Measurements from ENCODE around the gene PUM1.
"Not testable (repeated sequence)": the region's sequence is repeated elsewhere in the genome, so short reads cannot be mapped to it uniquely, and the experiment has no call there.

Gene PUM1

GRCh38 chr1:30991862-30992606 is 73.5 kb downstream of the PUM1 start:
- no peak for DNase-seq

DNA sequence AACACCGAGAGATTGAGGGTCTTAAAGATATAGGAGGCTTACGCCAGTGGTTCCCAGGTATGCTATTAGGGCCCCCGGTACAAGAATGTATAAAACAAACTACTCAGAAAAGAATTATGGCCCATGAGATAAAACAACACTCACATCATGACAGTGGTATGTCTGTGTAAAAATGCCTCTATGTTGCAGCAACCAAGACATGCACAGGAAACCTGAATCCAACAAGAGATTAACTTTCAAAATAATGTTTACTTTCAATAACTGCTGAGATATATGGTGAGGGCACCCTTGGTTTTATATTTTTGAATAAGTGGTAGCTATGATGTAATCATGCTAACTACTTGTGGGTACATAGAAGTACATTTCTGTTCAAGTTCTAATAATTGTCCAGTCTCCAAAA is 74.9 kb downstream of the PUM1 start:
- no peak for DNase-seq

DNA sequence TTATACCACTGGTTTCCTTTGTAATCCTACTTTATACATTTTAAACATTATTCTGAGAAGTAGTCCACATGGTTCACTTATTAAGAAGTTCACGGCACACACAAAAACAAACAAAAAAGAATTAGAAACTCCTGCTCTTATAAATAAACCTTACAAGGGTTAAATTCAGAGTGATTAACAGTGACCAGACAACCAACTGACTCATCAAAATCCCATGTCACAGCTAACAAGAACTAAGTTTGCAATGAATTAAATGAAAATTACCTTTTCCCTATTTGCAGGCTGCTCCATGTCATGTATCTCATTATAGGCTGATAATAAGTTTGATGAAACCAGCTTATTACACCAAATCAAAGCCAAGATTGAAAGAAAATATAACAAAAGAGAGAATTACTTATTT is 77.5 kb downstream of the PUM1 start:
- DNase-seq: no peak

GRCh38 chr1:30986755-30987154 is 78.8 kb downstream of the PUM1 start:
- no peak for DNase-seq

DNA sequence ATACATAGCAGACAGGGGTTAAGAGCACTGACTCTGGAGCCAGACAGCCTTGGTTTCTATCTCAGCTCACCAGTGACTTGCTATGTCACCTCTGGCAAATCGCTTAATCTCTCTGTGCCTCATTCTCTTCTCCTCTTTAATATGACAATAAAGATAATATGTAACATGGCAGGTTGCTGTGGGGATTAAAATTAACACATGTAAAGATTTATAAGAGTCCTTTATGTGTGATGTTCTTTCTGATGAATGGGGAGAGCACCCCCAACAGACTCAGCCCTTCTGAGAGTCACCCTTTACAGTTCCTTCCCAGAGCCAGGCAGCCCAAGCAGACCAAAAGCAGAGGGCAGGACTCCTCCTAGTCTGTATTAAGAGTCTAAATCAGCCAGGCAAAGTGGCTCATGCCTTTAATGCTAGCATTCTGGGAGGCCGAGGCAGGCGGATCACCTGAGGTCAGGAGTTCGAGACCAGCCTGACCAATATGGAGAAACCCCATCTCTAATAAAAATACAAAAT is 80.5 kb downstream of the PUM1 start:
- no peak for DNase-seq

DNA sequence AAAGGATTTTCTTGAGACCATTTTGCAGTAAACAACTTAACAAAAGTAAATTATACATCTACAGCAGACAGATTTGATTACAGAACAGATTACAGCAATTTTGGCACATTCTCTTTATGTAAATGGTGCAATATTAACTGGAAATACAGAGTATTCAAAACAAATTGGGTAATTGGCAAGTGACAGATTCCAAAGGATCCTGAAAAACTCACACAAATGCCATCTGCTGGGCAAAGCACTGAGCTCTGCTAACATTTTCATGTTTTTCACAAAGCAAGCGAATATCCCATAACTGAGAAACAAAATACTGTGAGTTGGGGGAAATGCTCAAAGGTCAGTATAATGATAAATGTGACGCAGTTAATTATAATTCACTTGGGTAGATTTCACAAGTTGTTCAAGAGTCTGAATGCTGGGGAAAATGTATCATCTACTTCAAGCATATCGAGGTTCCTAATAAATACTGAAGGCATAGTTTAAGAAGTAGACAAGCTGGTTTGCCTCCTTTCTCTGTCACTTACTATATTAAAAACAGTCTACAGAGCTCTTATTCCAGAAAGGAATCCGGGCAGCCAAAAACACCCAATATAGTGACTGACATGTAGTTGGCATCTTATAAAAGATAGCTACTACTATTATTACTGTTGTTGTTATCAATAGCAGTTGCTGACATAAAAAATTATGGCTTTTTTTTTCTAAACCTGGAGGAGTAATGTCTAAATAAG is 81.2 kb downstream of the PUM1 start:
- DNase-seq: no peak

DNA sequence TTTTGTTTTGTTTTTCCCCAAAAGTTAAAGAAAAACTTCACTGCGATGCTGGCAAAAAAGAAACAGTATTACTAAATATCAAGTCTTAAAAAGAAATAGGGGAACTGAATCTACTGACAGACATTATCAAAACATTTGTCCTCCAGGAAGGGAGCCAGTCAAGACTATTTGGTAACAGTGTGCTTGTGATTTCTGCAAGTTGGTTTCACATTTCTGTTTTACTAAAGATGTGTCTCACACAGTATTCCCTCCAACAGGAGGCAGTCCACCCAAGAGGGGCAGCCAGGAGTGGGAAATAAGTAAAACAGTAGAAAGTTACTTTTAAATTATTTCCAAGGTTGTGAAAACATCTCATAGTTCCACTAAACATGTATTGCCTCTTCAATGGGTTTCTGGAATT is 82.6 kb downstream of the PUM1 start:
- no peak for DNase-seq

GRCh38 chr1:30982431-30982830 is 83.1 kb downstream of the PUM1 start:
- no peak for DNase-seq

DNA sequence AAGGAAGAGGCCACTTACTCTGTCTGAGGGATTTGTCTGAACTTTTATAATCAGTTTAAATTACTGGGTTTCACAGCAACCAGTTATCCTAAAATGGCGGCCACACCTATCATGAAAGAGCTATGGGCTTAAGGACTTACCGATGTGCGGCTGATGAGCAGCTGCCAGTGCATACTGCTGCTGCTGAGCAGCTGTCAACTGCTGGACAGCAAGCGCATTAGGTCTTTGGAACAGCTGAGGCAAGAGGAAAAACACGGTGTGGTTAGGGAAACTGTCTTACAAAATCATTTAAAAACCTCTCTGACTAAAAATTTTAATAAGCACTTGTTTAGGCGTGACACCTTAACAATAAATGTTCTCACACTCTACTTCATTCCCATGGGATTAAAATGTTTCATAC is 84.3 kb downstream of the PUM1 start:
- no peak for DNase-seq

GRCh38 chr1:30977511-30977910 is 88.0 kb downstream of the PUM1 start:
- DNase-seq: no peak

DNA sequence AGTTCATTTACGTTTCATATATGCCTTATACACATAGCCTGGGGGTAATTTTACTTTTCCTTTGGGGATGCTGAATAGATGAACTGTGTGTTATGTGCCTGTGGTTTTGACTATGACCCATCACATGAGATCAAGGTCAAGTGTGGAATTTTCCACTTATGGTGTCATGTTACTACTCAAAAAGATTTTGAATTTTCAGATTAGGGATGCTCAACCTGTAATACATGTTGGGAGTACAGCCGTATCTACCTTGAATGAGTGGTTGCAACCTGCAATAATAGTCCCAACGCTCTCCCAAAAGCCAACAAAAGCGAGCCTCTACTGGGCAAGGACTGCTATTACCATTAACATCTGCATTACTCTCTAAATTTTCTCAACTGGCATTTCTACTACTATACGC is 88.4 kb downstream of the PUM1 start:
- DNase-seq: no peak

- no peak for DNase-seq
Observed at GRCh38 chr1:30976143-30976542, 89.4 kb downstream of the PUM1 start.

- no peak for DNase-seq
Observed at GRCh38 chr1:30975217-30975616, 90.3 kb downstream of the PUM1 start.

GRCh38 chr1:30974536-30974935 is 91.0 kb downstream of the PUM1 start:
- DNase-seq: no peak

GRCh38 chr1:30972349-30972748 is 93.2 kb downstream of the PUM1 start:
- not testable (repeated sequence) for DNase-seq

DNA sequence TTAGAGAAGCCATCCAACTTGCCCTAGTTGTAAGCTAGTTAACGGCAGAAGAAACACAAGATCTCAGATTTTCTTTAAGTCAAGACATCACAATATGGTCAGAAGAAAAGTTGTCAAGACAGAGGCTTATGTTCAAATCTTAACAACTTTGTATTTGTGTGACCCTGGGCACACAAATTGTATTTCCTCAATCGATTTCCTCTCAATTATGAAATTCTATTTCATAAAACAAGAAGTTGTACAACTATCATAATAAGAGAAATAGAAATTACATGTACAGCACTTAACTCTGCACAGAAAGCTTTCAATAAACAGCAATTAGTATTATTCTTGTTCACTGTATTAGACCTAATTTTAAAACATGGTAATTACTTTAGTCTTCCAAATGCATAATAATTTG is 94.0 kb downstream of the PUM1 start:
- DNase-seq: no peak

DNA sequence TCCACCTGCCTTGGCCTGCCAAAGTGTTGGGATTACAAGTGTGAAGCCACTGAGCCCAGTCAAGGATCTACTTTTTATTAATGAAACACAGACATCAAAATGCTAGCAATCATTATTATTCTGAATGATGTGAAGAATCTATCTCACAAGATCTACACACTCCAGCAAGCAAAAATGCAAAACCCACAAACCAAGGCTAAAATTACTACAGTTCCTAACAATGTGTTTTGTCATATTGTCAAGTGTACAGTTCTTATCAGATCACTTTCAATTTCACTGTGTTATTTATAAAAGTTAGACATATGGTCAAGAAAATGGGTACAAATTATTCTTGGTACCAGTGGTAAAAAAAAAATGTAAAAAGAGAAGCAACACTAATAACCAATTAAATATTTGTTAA is 95.6 kb downstream of the PUM1 start:
- no peak for DNase-seq

DNA sequence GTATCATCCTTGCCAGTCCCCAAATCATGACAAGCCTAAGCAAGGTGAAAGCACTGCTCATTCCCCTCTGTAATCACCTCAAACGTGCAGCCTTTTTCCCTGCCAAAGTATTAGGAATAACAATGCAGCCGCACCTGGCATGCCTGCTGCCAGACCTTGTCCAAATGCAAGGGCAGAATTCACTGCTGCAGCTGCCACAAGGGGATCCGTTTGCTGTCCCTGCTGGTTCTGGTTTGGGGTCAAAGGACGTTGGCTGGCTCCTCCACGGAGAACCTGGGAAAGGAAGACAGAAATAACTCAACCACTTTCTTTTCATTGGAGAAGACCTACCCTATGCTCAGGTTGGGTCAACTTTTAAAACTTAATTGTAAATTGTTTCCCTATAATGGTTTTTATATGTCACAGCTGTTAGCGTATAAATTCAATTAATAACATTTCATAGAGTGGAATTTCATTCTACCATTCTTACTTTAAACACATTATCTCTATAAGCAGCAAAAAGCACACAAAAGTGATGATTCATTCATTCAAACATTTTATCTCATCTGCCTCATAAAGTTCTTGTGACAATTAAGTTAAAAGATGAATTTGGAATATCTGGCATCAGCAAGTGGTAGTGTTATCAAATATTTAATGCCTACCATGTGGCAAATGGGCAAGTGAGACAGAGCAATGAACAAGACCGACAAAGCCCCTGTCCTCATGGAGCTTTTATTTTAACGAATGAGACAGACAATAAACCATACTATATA is 97.1 kb downstream of the PUM1 start:
- DNase-seq: no peak

- DNase-seq: no peak
Observed at GRCh38 chr1:30966690-30967369, 98.7 kb downstream of the PUM1 start.

DNA sequence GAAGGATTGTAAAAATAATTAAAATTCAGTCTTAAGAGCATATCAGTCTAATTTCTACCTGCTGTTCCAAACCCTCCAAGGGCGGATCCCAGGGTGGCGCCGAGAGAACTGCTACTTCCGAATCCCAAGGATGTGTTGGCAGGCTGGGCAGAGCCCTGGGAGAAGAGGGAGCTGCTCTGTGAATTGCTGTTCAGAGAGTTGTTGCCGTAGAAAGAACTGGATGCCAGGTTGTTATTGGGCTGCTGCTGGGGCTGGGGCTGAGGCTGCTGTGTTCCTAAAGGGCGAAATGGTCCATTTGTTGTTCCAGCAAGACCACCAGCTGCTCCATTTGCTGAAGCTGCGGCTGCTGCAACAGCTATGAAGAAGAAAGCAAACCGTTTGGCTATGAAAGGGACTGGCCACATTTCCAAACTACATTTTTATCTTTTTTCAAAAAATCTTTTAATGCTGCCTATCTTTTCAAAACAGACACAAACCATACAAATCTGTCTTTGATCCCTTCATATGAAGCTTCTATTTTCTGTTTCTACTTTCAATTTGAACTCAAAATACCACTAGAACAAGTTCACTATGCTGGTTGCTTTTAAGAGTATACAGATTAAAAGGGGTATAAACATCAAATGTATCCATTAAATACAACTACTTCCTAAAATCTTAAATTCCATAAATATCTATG is 99.5 kb downstream of the PUM1 start:
- no peak for DNase-seq

DNA sequence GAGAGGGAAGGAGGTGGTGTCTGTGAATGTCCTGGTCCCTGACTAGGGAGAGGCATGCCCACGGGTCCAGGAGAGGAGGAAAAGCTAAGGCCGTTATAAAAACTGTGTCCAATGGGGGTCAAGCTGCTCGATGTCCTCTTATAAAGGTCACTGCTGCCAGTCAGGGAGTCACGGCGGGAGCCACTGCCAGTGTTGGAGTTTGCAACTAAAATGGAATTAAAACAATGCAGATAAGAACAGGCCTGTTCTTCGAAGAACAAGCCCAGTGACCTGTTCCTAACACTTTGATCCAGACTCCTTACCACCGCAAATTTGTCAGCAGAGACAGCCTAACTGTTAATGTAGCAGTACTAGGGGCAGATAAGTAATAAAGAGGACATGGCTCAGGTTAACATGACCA is 100.8 kb downstream of the PUM1 start:
- DNase-seq: no peak

Data from islet precursor cell (in vitro differentiated cells).